Keratinocyte (primary cell): Measurements from ENCODE around the gene ASTL.

Experiments
- CTCF ChIP-seq, 3 experiments: IDR thresholded peaks in 1 of 3; conservative IDR thresholded peaks in 1 of 3; optimal IDR thresholded peaks in 1 of 3; 2 replicates in 2 of 3; 3 replicates in 1 of 3; pipeline versions ENCODE3 to v1.5.1; 2011; ENCODE audit warnings: low read length in 3 of 3, mild to moderate bottlenecking in 3 of 3, moderate library complexity in 2 of 3, control low read depth in 1 of 3, inconsistent platforms in 1 of 3; ENCODE audit not compliant: insufficient read depth in 2 of 3; ENCODE audit errors: extremely low read depth in 1 of 3
- EZH2 ChIP-seq: IDR thresholded peaks from one replicate; pipeline ENCODE4 v1.6.1; 2012; ENCODE audit warnings: inconsistent platforms, mild to moderate bottlenecking, low read length, moderate library complexity

DNA sequence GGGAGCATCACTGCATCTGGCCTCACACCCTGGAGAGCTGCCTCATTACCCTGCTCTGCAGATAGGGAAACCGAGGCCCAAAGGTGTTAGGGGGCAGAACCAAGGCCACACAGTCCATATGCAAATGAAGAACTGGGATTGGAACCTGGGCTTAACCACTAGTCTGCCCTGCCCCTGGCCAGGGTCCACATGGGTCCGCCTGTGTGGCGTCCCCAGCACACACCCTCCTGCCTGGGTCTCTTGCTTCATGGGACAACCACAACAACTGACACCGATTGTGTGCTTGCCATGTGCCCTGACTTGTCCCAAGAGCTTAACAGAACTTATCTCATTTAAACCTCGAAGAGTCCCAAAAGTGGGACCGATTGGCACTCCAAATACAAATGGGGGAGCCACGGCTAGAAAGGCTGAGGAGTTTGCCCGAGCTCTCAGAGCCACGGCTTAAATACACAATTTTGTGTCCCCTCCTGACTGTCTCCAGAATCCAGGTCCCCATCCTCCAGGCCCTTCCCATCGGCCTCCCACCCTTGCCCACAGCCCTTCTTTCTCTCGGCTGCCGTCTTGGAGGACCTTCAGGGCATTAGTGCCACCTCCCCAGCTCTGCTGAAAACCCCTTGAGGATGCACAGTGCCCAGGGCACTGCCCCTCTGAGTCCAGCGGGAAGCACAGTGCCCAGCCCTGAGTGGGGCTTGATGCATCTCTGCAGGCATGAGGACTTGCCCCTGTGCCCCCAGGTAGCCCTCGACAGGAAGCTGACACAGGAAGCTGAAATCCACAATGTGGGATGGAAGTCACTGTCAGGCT lies 12.7 kb upstream of the ASTL start:
- TF ChIP-seq CTCF (optimal IDR thresholded peaks at IDR 0.05 in 1 of 3, IDR thresholded peaks at IDR 0.05 in 1 of 3, conservative IDR thresholded peaks at IDR 0.05 in 1 of 3; ENCODE audit: extremely low read depth in 1 of 3, insufficient read depth in 2 of 3, low read length in 3 of 3) (no peak), EZH2 (no peak)
